Astrocyte of the spinal cord (primary cell): Measurements from ENCODE around the gene RNF130.

Source experiments
- DNase-seq: peaks from one replicate; pipeline ENCODE4 v3.0.0; 2011; ENCODE audit warnings: low read depth, low spot score
- H3K4me3 ChIP-seq: 2 replicates; pipeline ENCODE4 v1.5.1; 2011; ENCODE audit warnings: low read depth, mild to moderate bottlenecking, low read length, moderate library complexity
- CTCF ChIP-seq: IDR thresholded peaks from 2 replicates; pipeline ENCODE4 v1.5.1; 2012; ENCODE audit warnings: low read depth, mild to moderate bottlenecking, low read length, inconsistent platforms
- in situ Hi-C: cut with HindIII; loops from 2 replicates; pipeline ENCODE4 v1.10.0; 2017; ENCODE audit warnings: low sequenced_read_pairs

The RNF130 gene

GRCh38 chr5:180103487-180104167 lies 32.1 kb upstream of the RNF130 start:
- in situ Hi-C loops = no loop called here
- DNase-seq = no peak
- no peak for TF ChIP-seq CTCF
- H3K4me3 ChIP-seq = no peak overlapping the region

- no peak for DNase-seq
- no peak overlapping the region for H3K4me3 ChIP-seq
- TF ChIP-seq CTCF = no peak
- in situ Hi-C loops = no loop called here
Measured at GRCh38 chr5:180102636-180103035, 31.1 kb upstream of the RNF130 start.

- in situ Hi-C loops = no loop called here
- no peak overlapping the region for H3K4me3 ChIP-seq
- DNase-seq = no peak
- no peak for TF ChIP-seq CTCF
Measured at GRCh38 chr5:180101451-180102105, 30.0 kb upstream of the RNF130 start.

GRCh38 chr5:180100621-180101450 lies 29.3 kb upstream of the RNF130 start:
- TF ChIP-seq CTCF = no peak
- in situ Hi-C loops = no loop called here
- H3K4me3 ChIP-seq = no peak overlapping the region
- DNase-seq = no peak

- H3K4me3 ChIP-seq = no peak overlapping the region
- in situ Hi-C loops = no loop called here
- no peak for TF ChIP-seq CTCF
- DNase-seq = no peak
Measured at GRCh38 chr5:180099733-180100611, 28.4 kb upstream of the RNF130 start.
